ENCODE data around the gene PEX1. TPM values are rescaled to one million over a fixed set of nuclear protein-coding genes. Genes with fewer than 3 reads are reported as not detected.
"Not testable (repeated sequence)": the region's sequence is repeated elsewhere in the genome, so short reads cannot be mapped to it uniquely, and the experiment has no call there.

Gene PEX1
- total RNA-seq, 6 donors from 2014 or later: 8.4 to 31.3 (median 13.4) TPM

- Histone ChIP-seq H3K4me1 (no peaks in the 10 kb centered on the region), H3K9me3 (no peaks in the 10 kb centered on the region), H3K27me3 (no peaks in the 10 kb centered on the region), H3K4me3 (no peak overlapping the region), H3K27ac (no peak overlapping the region), H3K36me3 (no peaks in the 10 kb centered on the region)
- no peak for TF ChIP-seq POLR2AphosphoS5 (IDR thresholded peaks at IDR 0.05)
- no peak for TF ChIP-seq POLR2A (IDR thresholded peaks at IDR 0.05)
- no peak for TF ChIP-seq EP300 (IDR thresholded peaks at IDR 0.05)
- no peak for TF ChIP-seq CTCF (IDR thresholded peaks at IDR 0.05)
- WGBS, 2 donors: 96 to 98% methylated on average over 4 to 5 of the region's 6 CpGs
- DNase-seq (no peak), ATAC-seq (ENCODE audit: low FRiP score in 2 of 2) (peak in 1 of 2 donors; percentile 30)
Measured at GRCh38 chr7:92547579-92547978, 19.3 kb upstream of the PEX1 start.

- 92% methylated on average over 9 to 16 of the region's 17 CpGs for WGBS, 2 donors
- Histone ChIP-seq H3K4me3 (no peak overlapping the region), H3K36me3 (no peaks in the 10 kb centered on the region), H3K4me1 (no peaks in the 10 kb centered on the region), H3K27me3 (no peaks in the 10 kb centered on the region), H3K27ac (no peak overlapping the region), H3K9me3 (no peaks in the 10 kb centered on the region)
- TF ChIP-seq CTCF (IDR thresholded peaks at IDR 0.05): no peak
- TF ChIP-seq POLR2AphosphoS5 (IDR thresholded peaks at IDR 0.05): no peak
- TF ChIP-seq POLR2A (IDR thresholded peaks at IDR 0.05): no peak
- no peak for TF ChIP-seq EP300 (IDR thresholded peaks at IDR 0.05)
- ATAC-seq (ENCODE audit: low FRiP score in 2 of 2): peak in 1 of 2 donors; percentile 22
- peak in 1 of 2 donors; percentile 66 for DNase-seq
Measured at GRCh38 chr7:92546856-92547497, 18.7 kb upstream of the PEX1 start.

DNA sequence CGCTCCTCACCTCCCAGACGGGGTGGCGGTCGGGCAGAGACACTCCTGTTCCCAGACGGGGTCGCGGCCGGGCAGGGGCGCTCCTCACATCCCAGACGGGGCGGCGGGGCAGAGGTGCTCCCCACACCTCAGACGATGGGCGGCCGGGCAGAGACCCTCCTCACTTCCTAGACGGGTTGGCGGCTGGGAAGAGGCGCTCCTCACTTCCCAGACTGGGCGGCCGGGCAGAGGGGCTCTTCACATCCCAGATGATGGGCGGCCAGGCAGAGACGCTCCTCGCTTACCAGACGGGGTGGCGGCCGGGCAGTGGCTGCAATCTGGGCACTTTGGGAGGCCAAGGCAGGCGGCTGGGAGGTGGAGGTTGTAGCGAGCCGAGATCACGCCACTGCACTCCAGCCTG lies 16.8 kb upstream of the PEX1 start:
- not testable (repeated sequence) for ATAC-seq (ENCODE audit: low FRiP score in 2 of 2)

GRCh38 chr7:92543542-92543941 lies 15.2 kb upstream of the PEX1 start:
- WGBS, 2 donors: 87 to 91% methylated on average over 3 of the region's 3 CpGs
- not testable (repeated sequence) for H3K27ac ChIP-seq; ATAC-seq (ENCODE audit: low FRiP score in 2 of 2); H3K9me3 ChIP-seq; H3K4me3 ChIP-seq; H3K27me3 ChIP-seq; DNase-seq; H3K4me1 ChIP-seq
- H3K36me3 ChIP-seq: peaks cover 3 to 16% (median 7%) of the 10 kb centered on the region in 4 donors

More for the DNA sequence above, 16.8 kb upstream of the PEX1 start:
- H3K4me1 ChIP-seq, H3K27ac ChIP-seq, H3K36me3 ChIP-seq, H3K4me3 ChIP-seq, H3K9me3 ChIP-seq, H3K27me3 ChIP-seq: not testable (repeated sequence)
- peak in 1 of 2 donors; percentile 69 for DNase-seq
- WGBS, 2 donors: 92 to 97% methylated on average over 13 to 21 of the region's 30 CpGs

GRCh38 chr7:92534572-92534971 lies 6.3 kb upstream of the PEX1 start:
- H3K9me3 ChIP-seq: no peaks in the 10 kb centered on the region
- peaks cover 31 to 92% (median 69%) of the 10 kb centered on the region in 4 donors for H3K36me3 ChIP-seq
- H3K27ac ChIP-seq: no peak overlapping the region
- peaks cover under 1 to 5% (median 3%) of the 10 kb centered on the region in 4 donors for H3K4me1 ChIP-seq
- 96% methylated on average over 9 of the region's 9 CpGs for WGBS, 2 donors
- ATAC-seq (ENCODE audit: low FRiP score in 2 of 2) (no peak), DNase-seq (no peak)
- TF ChIP-seq POLR2AphosphoS5 (IDR thresholded peaks at IDR 0.05) (no peak), CTCF (IDR thresholded peaks at IDR 0.05) (no peak), POLR2A (IDR thresholded peaks at IDR 0.05) (no peak), EP300 (IDR thresholded peaks at IDR 0.05) (no peak)
- no peak overlapping the region for H3K4me3 ChIP-seq
- no peaks in the 10 kb centered on the region for H3K27me3 ChIP-seq

DNA sequence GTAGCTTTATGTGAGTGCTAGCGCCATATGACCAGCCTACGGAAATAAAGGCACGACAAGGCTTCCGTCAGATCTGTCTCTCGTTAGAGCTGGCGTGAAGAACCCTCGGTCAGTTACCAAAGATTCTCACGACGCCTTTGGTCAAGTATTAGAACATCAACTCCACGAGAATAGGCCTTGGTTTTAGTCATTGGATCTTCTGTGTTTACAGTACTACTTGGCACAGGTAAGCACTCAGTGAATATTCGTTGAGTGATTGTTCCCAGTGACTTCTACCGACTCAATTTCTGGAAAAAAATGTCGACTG lies 591 bp upstream of the PEX1 start:
- peaks cover 13 to 29% (median 19%) of the 10 kb centered on the region in 4 donors for H3K4me1 ChIP-seq
- peak overlapping the region; percentile 86 to 95 (median 90) for H3K27ac ChIP-seq
- peak overlapping the region; percentile 60 to 97 (median 82) for H3K4me3 ChIP-seq
- no peaks in the 10 kb centered on the region for H3K9me3 ChIP-seq
- no peaks in the 10 kb centered on the region for H3K27me3 ChIP-seq
- peak in 1 of 2 donors; percentile 0 for ATAC-seq (ENCODE audit: low FRiP score in 2 of 2)
- peaks cover 11 to 37% (median 28%) of the 10 kb centered on the region in 4 donors for H3K36me3 ChIP-seq
- TF ChIP-seq CTCF (IDR thresholded peaks at IDR 0.05) (no peak), EP300 (IDR thresholded peaks at IDR 0.05) (no peak), POLR2A (IDR thresholded peaks at IDR 0.05) (peak in 1 of 4 donors; percentile 7), POLR2AphosphoS5 (IDR thresholded peaks at IDR 0.05) (no peak)
- DNase-seq: no peak
- 1 to 2% methylated on average over 13 of the region's 13 CpGs for WGBS, 2 donors
